GM23338 (cell line): ENCODE measurements around the gene DTHD1. TPM values are rescaled to one million over a fixed set of nuclear protein-coding genes. Genes with fewer than 3 reads are reported as not detected.

ENCODE experiments used
- ATAC-seq: fragments of 200-7000 bp; cut with Tn5 transposase; 3 replicates; pipeline ENCODE4 v1.9.1; 2020
- DNase-seq: peaks from one replicate; pipeline ENCODE4 v3.0.0-alpha.2; 2015; ENCODE audit warnings: low spot score
- H2AFZ ChIP-seq: fragments of 200-600 bp; sonication (generic); 2 replicates; pipeline ENCODE4 v1.8.0; 2016; ENCODE audit warnings: antibody characterized with exemption, mild to moderate bottlenecking, moderate library complexity
- H3F3A ChIP-seq: fragments of 200-600 bp; sonication (generic); replicated peaks from 2 replicates; pipeline ENCODE4 v1.8.0; 2017; ENCODE audit warnings: antibody characterized with exemption, mixed run types, low read depth
- H3K27ac ChIP-seq: fragments of 200-600 bp; sonication (generic); 2 replicates; pipeline ENCODE4 v1.6.1; 2016; ENCODE audit warnings: low read depth
- H3K27me3 ChIP-seq: fragments of 200-600 bp; sonication (generic); 2 replicates; pipeline ENCODE4 v1.8.0; 2016; ENCODE audit warnings: mild to moderate bottlenecking, mixed run types, moderate library complexity; ENCODE audit not compliant: insufficient read depth
- H3K36me3 ChIP-seq: fragments of 200-600 bp; sonication (generic); 2 replicates; pipeline ENCODE4 v1.8.0; 2016; ENCODE audit warnings: mild to moderate bottlenecking; ENCODE audit not compliant: insufficient read depth
- H3K4me1 ChIP-seq: fragments of 200-600 bp; sonication (generic); 2 replicates; pipeline ENCODE4 v1.8.0; 2016; ENCODE audit warnings: mild to moderate bottlenecking, moderate library complexity; ENCODE audit not compliant: insufficient read depth
- H3K4me2 ChIP-seq: fragments of 200-600 bp; sonication (generic); 2 replicates; pipeline ENCODE4 v1.7.1; 2017; ENCODE audit warnings: mixed run types
- H3K4me3 ChIP-seq: fragments of 200-600 bp; sonication (generic); 2 replicates; pipeline ENCODE4 v1.6.1; 2016; ENCODE audit warnings: mixed run types
- H3K79me2 ChIP-seq: fragments of 200-600 bp; sonication (generic); replicated peaks from 2 replicates; pipeline ENCODE4 v1.8.0; 2017; ENCODE audit warnings: mild to moderate bottlenecking; ENCODE audit not compliant: insufficient read depth
- H3K9me2 ChIP-seq: fragments of 200-600 bp; sonication (generic); 2 replicates; pipeline ENCODE4 v1.8.0; 2017; ENCODE audit not compliant: insufficient read depth
- H4K20me1 ChIP-seq: fragments of 200-600 bp; sonication (generic); replicated peaks from 2 replicates; pipeline ENCODE4 v1.8.0; 2017; ENCODE audit warnings: mild to moderate bottlenecking; ENCODE audit not compliant: insufficient read depth
- H3K27ac Mint-ChIP-seq: 2 replicates; pipeline ENCODE4 v1.8.0; 2020; ENCODE audit warnings: inconsistent platforms, mild to moderate bottlenecking, moderate library complexity, mixed read lengths
- H3K27me3 Mint-ChIP-seq: 3 replicates; pipeline ENCODE4 v1.8.0; 2022; ENCODE audit warnings: low read depth, mild to moderate bottlenecking, moderate library complexity, mixed read lengths, inconsistent platforms; ENCODE audit not compliant: insufficient read depth, poor library complexity
- H3K36me3 Mint-ChIP-seq: 3 replicates; pipeline ENCODE4 v1.8.0; 2021; ENCODE audit warnings: low read depth, mild to moderate bottlenecking, inconsistent platforms, moderate library complexity, mixed read lengths
- H3K4me1 Mint-ChIP-seq: 3 replicates; pipeline ENCODE4 v1.8.0; 2020; ENCODE audit warnings: mild to moderate bottlenecking, inconsistent platforms, mixed read lengths
- H3K4me3 Mint-ChIP-seq: 3 replicates; pipeline ENCODE4 v1.8.0; 2021; ENCODE audit warnings: moderate library complexity, mild to moderate bottlenecking, inconsistent platforms, mixed read lengths
- H3K9me3 Mint-ChIP-seq: 3 replicates; pipeline ENCODE4 v1.8.0; 2020; ENCODE audit warnings: moderate library complexity, mild to moderate bottlenecking, inconsistent platforms, mixed read lengths
- CREB1 ChIP-seq: fragments of 250-450 bp; sonication (Bioruptor Pico); IDR thresholded peaks from 2 replicates; pipeline ENCODE4 v1.5.0; 2020; ENCODE audit warnings: low read depth, mild to moderate bottlenecking, moderate library complexity
- CTCF ChIP-seq, 2 experiments: fragments of 200-600 bp in 1 of 2; sonication (generic) in 1 of 2; conservative IDR thresholded peaks; 2 replicates each; pipeline versions ENCODE4 v1.5.1 to v1.6.1; 2016 to 2017; ENCODE audit warnings: antibody characterized with exemption in 2 of 2, low read depth in 2 of 2, mild to moderate bottlenecking in 2 of 2, moderate library complexity in 1 of 2
- EZH2 ChIP-seq: fragments of 200-600 bp; sonication (generic); IDR thresholded peaks from one replicate; pipeline ENCODE4 v1.8.0; 2017; ENCODE audit warnings: antibody characterized with exemption, mild to moderate bottlenecking, low read depth; ENCODE audit not compliant: unreplicated experiment
- EZH2phosphoT487 ChIP-seq: fragments of 200-600 bp; sonication (generic); IDR thresholded peaks from one replicate; pipeline ENCODE4 v1.8.1; 2018; ENCODE audit warnings: antibody characterized with exemption; ENCODE audit not compliant: unreplicated experiment
- NANOG ChIP-seq: IDR thresholded peaks from 2 replicates; pipeline ENCODE4 v1.6.1; 2016; ENCODE audit warnings: antibody characterized with exemption, borderline replicate concordance
- POLR2AphosphoS5 ChIP-seq: IDR thresholded peaks from 2 replicates; pipeline ENCODE4 v1.6.1; 2016; ENCODE audit warnings: antibody characterized with exemption, low read depth
- ZNF462 ChIP-seq: fragments of 250-450 bp; sonication (Bioruptor Pico); IDR thresholded peaks from 2 replicates; pipeline ENCODE4 v1.5.0; 2020; ENCODE audit warnings: mild to moderate bottlenecking, moderate library complexity
- polyA plus RNA-seq: library from polyadenylated mRNA; unstranded; fragments of >200 nt; fragmentation: Nextera tagmentation; extraction: Ambion mirVana; gene quantifications from 2 replicates; pipeline ENCODE4 v1.2.1, GENCODE V29; 2016
- total RNA-seq: library from RNA; depleted of rRNA; stranded (reverse); fragments of >200 nt; shearing (Covaris generic); gene quantifications from 2 replicates; pipeline ENCODE4 v1.2.3, GENCODE V29; 2014

DTHD1 gene
- total and polyA plus RNA-seq, 2 experiments from 2014 or later: not detected

- TF ChIP-seq POLR2AphosphoS5 (no peak), ZNF462 (CRISPR knock-in tag) (no peak), NANOG (no peak), EZH2 (no peak), CREB1 (CRISPR knock-in tag) (no peak)
These were observed 2.6 kb downstream of the DTHD1 start (continued) for GRCh38 chr4:36283912-36284465.

- H3K4me3 Mint-ChIP-seq: no peak overlapping the region
- TF ChIP-seq EZH2 (no peak), EZH2phosphoT487 (no peak), CTCF (conservative IDR thresholded peaks at IDR 0.05; ENCODE audit: low read depth in 2 of 2) (no peak), POLR2AphosphoS5 (no peak)
- H3K27me3 Mint-ChIP-seq: no peaks in the 10 kb centered on the region
- H3K36me3 Mint-ChIP-seq: no peaks in the 10 kb centered on the region
- Histone ChIP-seq H3K27me3 (no peaks in the 10 kb centered on the region), H3K4me3 (no peak overlapping the region), H3F3A (no peaks in the 10 kb centered on the region), H3K27ac (no peak overlapping the region), H3K4me1 (no peaks in the 10 kb centered on the region), H3K4me2 (no peak overlapping the region), H3K9me2 (no peaks in the 10 kb centered on the region), H2AFZ (no peak overlapping the region), H3K36me3 (no peaks in the 10 kb centered on the region), H3K79me2 (no peaks in the 10 kb centered on the region), H4K20me1 (no peaks in the 10 kb centered on the region)
- no peaks in the 10 kb centered on the region for H3K9me3 Mint-ChIP-seq
- no peak for DNase-seq
- ATAC-seq: no peak
- no peaks in the 10 kb centered on the region for H3K4me1 Mint-ChIP-seq
- no peak overlapping the region for H3K27ac Mint-ChIP-seq
These were observed 4.5 kb downstream of the DTHD1 start for GRCh38 chr4:36285784-36286480.
